Esophagus squamous epithelium (tissue), 4 donors: ENCODE results near the gene CKLF.

Source experiments
- POLR2A ChIP-seq, 4 donors: fragments of 450-650 bp; IDR thresholded peaks; one replicate each; pipeline ENCODE4 v1.6.1; 2017; ENCODE audit warnings: antibody characterized with exemption in 4 of 4, mild to moderate bottlenecking in 4 of 4, moderate library complexity in 3 of 4
- TF ChIP-seq, protein P1 (sequence below), 6 experiments: fragments of 450-650 bp in 4 of 6; fragments of 200-600 bp in 2 of 6; sonication (generic) in 2 of 6; IDR thresholded peaks; one replicate each; pipeline ENCODE4 v1.5.1; 2016 to 2019; ENCODE audit warnings: antibody characterized with exemption in 6 of 6, mild to moderate bottlenecking in 4 of 6, moderate library complexity in 4 of 6

DNA sequence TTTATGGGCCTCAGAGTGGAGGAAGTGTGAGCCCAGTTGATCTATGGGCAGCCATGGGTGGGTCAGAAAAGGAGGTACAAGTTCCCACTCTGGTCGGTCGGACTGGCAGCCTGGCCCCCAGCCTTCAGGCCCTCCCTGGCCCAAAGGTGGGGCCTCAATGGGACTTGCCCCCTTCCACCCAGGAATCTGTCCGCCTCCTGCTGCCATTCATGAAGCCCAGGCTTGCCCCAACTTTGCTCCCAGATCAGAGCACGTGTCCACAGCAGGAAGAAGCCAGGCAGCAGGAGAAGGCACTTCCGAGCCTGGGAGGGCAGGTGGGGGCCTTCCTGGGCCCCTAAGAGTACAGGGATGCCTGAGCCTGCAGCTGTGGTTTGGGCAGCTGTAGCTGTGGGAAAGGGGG lies 49.1 kb downstream of the CKLF start:
- TF ChIP-seq, protein P1, sequence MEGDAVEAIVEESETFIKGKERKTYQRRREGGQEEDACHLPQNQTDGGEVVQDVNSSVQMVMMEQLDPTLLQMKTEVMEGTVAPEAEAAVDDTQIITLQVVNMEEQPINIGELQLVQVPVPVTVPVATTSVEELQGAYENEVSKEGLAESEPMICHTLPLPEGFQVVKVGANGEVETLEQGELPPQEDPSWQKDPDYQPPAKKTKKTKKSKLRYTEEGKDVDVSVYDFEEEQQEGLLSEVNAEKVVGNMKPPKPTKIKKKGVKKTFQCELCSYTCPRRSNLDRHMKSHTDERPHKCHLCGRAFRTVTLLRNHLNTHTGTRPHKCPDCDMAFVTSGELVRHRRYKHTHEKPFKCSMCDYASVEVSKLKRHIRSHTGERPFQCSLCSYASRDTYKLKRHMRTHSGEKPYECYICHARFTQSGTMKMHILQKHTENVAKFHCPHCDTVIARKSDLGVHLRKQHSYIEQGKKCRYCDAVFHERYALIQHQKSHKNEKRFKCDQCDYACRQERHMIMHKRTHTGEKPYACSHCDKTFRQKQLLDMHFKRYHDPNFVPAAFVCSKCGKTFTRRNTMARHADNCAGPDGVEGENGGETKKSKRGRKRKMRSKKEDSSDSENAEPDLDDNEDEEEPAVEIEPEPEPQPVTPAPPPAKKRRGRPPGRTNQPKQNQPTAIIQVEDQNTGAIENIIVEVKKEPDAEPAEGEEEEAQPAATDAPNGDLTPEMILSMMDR (IDR thresholded peaks at IDR 0.05) = no peak
- no peak for TF ChIP-seq POLR2A (IDR thresholded peaks at IDR 0.05)
